Measurements from ENCODE around the gene IL12RB1. TPM values are rescaled to one million over a fixed set of nuclear protein-coding genes. Genes with fewer than 3 reads are reported as not detected.

IL12RB1 gene
- total and polyA plus RNA-seq, 10 of the 15 experiments (the other 5 are each of a cell fraction or from before 2014, with no cell fraction given), result 2.8 to 29.9 (median 17.6) TPM

GRCh38 chr19:18044825-18045304, 41.9 kb downstream of the IL12RB1 start (continued):
- TF ChIP-seq ELK1 (IDR thresholded peaks at IDR 0.05; ENCODE audit: low read depth, low read length) (no peak), ATF3 (IDR thresholded peaks at IDR 0.05; ENCODE audit: borderline replicate concordance, extremely low read depth, low read depth, low read length) (no peak), E2F8 (IDR thresholded peaks at IDR 0.05; ENCODE audit: low read depth, partially characterized antibody) (no peak), CHD2 (IDR thresholded peaks at IDR 0.05; ENCODE audit: borderline replicate concordance, low read depth, low read length) (peak; percentile 80; the same call in 1 of the 2 replicates), NR2C1 (IDR thresholded peaks at IDR 0.05) (no peak), SIX5 (IDR thresholded peaks at IDR 0.05; ENCODE audit: low read depth, low read length, severe bottlenecking) (no peak), JUND (IDR thresholded peaks at IDR 0.05; ENCODE audit: low read depth, low read length) (peak; percentile 14; the same call in 1 of the 2 replicates), ZSCAN29 (IDR thresholded peaks at IDR 0.05) (no peak), PRDM15 (CRISPR knock-in tag; IDR thresholded peaks at IDR 0.05) (no peak), RELA (IDR thresholded peaks at IDR 0.05; ENCODE audit: borderline replicate concordance, partially characterized antibody) (peak; percentile 75), IRF5 (IDR thresholded peaks at IDR 0.05; ENCODE audit: borderline replicate concordance) (no peak), NR2F1 (conservative IDR thresholded peaks at IDR 0.05) (peak; percentile 81), POLR2A (IDR thresholded peaks at IDR 0.05; ENCODE audit: low read depth, low read length) (no peak), BRCA1 (IDR thresholded peaks at IDR 0.05; ENCODE audit: low read depth, low read length) (no peak), KDM1A (IDR thresholded peaks at IDR 0.05; ENCODE audit: borderline replicate concordance) (no peak), MYB (IDR thresholded peaks at IDR 0.05; ENCODE audit: borderline replicate concordance, low read depth, low read length) (no peak), EGR1 (IDR thresholded peaks at IDR 0.05; ENCODE audit: borderline replicate concordance in 1 of 2, low read depth in 2 of 2, low read length in 2 of 2) (peak in 1 of 2 experiments; percentile 96; a peak in 2 of 3 replicates), PBX3 (IDR thresholded peaks at IDR 0.05; ENCODE audit: insufficient replicate concordance, low read depth, low read length) (no peak), KAT2A (conservative IDR thresholded peaks at IDR 0.05; ENCODE audit: control insufficient read depth, low read depth, low read length) (no peak), BACH1 (IDR thresholded peaks at IDR 0.05; ENCODE audit: borderline replicate concordance) (peak; percentile 88; the same call in 1 of the 2 replicates)

Data from GM12878 (cell line).